NB4 (cell line): Measurements from ENCODE around the gene PRKD2.

Source experiments
- CTCF ChIP-seq: IDR thresholded peaks from one replicate; pipeline ENCODE4 v1.5.1; 2012; ENCODE audit warnings: low read depth, low read length
- POLR2A ChIP-seq: IDR thresholded peaks from 2 replicates; pipeline ENCODE4 v1.6.1; 2011; ENCODE audit warnings: mild to moderate bottlenecking; ENCODE audit not compliant: insufficient read length; ENCODE audit errors: extremely low read depth
- TF ChIP-seq, protein P1 (sequence below): IDR thresholded peaks from 2 replicates; pipeline ENCODE4 v1.6.1; 2011; ENCODE audit warnings: low read depth, low read length

DNA sequence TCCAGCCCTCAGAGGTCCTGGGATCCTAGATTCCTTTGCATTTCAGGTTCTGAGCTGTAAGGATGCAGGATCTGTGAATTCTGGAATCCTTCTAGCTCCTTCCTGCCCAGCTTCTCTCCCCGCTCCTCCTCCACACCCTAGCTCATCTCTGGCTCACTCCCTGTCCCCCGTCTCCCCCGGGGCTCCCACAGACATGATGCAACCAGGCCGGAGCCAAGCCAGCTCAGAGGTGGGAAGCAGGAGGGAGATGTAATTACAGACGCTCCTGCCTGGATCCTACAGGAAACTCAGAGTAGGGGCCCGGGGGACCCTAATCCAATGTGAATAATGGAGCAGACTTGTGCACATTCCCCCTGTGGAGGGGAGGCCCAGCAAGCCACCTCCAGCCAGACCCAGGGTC is 85.4 kb downstream of the PRKD2 start:
- TF ChIP-seq CTCF (no peak), POLR2A (no peak)
- TF ChIP-seq, protein P1, sequence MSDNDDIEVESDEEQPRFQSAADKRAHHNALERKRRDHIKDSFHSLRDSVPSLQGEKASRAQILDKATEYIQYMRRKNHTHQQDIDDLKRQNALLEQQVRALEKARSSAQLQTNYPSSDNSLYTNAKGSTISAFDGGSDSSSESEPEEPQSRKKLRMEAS: no peak
